Suprapubic skin (tissue), 4 donors: ENCODE data around the gene C1orf94. TPM values are rescaled to one million over a fixed set of nuclear protein-coding genes. Genes with fewer than 3 reads are reported as not detected.

ENCODE experiments used
- DNase-seq, 2 donors: peaks; one replicate each; pipeline ENCODE4 v3.0.0-alpha.2; 2019; ENCODE audit warnings: low spot score in 2 of 2
- H3K27ac ChIP-seq: fragments of 200-600 bp; sonication (generic); one replicate; pipeline ENCODE4 v1.5.1; 2019
- H3K27me3 ChIP-seq: fragments of 200-600 bp; sonication (generic); one replicate; pipeline ENCODE4 v1.5.1; 2019
- H3K36me3 ChIP-seq: fragments of 200-600 bp; sonication (generic); one replicate; pipeline ENCODE4 v1.5.1; 2019
- H3K4me1 ChIP-seq: fragments of 200-600 bp; sonication (generic); one replicate; pipeline ENCODE4 v1.5.1; 2019
- H3K4me3 ChIP-seq: fragments of 200-600 bp; sonication (generic); one replicate; pipeline ENCODE4 v1.5.1; 2019; ENCODE audit warnings: mild to moderate bottlenecking
- H3K9me3 ChIP-seq: fragments of 200-600 bp; sonication (generic); one replicate; pipeline ENCODE4 v1.5.1; 2019
- CTCF ChIP-seq, 2 donors: fragments of 200-600 bp in 1 of 2; fragments of 450-650 bp in 1 of 2; sonication (generic) in 1 of 2; IDR thresholded peaks; one replicate each; pipeline ENCODE4 v1.5.1; 2016 to 2019; ENCODE audit warnings: antibody characterized with exemption in 2 of 2, mild to moderate bottlenecking in 1 of 2, moderate library complexity in 1 of 2
- EP300 ChIP-seq: sonication (generic); formaldehyde crosslinking; IDR thresholded peaks from one replicate; pipeline ENCODE4 v1.6.1; 2017; ENCODE audit warnings: antibody characterized with exemption
- POLR2A ChIP-seq, 2 donors: fragments of 450-650 bp; IDR thresholded peaks; one replicate each; pipeline ENCODE4 v1.6.1; 2017; ENCODE audit warnings: antibody characterized with exemption in 2 of 2, mild to moderate bottlenecking in 2 of 2, moderate library complexity in 2 of 2
- POLR2AphosphoS5 ChIP-seq, 3 donors: sonication (generic); formaldehyde crosslinking; IDR thresholded peaks; one replicate each; pipeline ENCODE4 v1.6.1; 2017; ENCODE audit warnings: antibody characterized with exemption in 3 of 3
- WGBS: methylation state at CpG from one replicate; pipeline ENCODE4 v1.1.5; 2018; 5-methylcytosine and 5-hydroxymethylcytosine counted together
- total RNA-seq, 4 donors: library from RNA; depleted of rRNA; stranded (reverse); fragments of >200 nt; gene quantifications; one replicate each; pipeline ENCODE4 v1.1.0, GENCODE V29; 2016

Gene C1orf94
- total RNA-seq, 4 donors from 2014 or later, result not detected

GRCh38 chr1:34199927-34200326 is 23.2 kb downstream of the C1orf94 start:
- peaks cover 6% of the 10 kb centered on the region for H3K27me3 ChIP-seq
- H3K4me3 ChIP-seq, result no peak overlapping the region
- TF ChIP-seq POLR2AphosphoS5 (IDR thresholded peaks at IDR 0.05) (no peak), CTCF (IDR thresholded peaks at IDR 0.05) (no peak), EP300 (no peak), POLR2A (IDR thresholded peaks at IDR 0.05) (no peak)
- H3K36me3 ChIP-seq, result no peaks in the 10 kb centered on the region
- no peak overlapping the region for H3K27ac ChIP-seq
- no peaks in the 10 kb centered on the region for H3K4me1 ChIP-seq
- no peak for DNase-seq
- WGBS, result 94% methylated on average over 1 of the region's 1 CpG
- no peaks in the 10 kb centered on the region for H3K9me3 ChIP-seq

- no peak for DNase-seq
- Histone ChIP-seq H3K9me3 (no peaks in the 10 kb centered on the region), H3K27ac (no peak overlapping the region), H3K4me3 (no peak overlapping the region), H3K27me3 (peaks cover 22% of the 10 kb centered on the region), H3K36me3 (no peaks in the 10 kb centered on the region), H3K4me1 (no peaks in the 10 kb centered on the region)
- TF ChIP-seq CTCF (IDR thresholded peaks at IDR 0.05), result no peak
- TF ChIP-seq POLR2AphosphoS5 (IDR thresholded peaks at IDR 0.05), result no peak
- no peak for TF ChIP-seq EP300
- TF ChIP-seq POLR2A (IDR thresholded peaks at IDR 0.05), result no peak
- 90% methylated on average over 4 of the region's 4 CpGs for WGBS
These were observed 36.0 kb downstream of the C1orf94 start for GRCh38 chr1:34212673-34213072.

- Histone ChIP-seq H3K27ac (no peak overlapping the region), H3K36me3 (no peaks in the 10 kb centered on the region), H3K9me3 (no peaks in the 10 kb centered on the region), H3K27me3 (peaks cover 17% of the 10 kb centered on the region), H3K4me3 (no peak overlapping the region), H3K4me1 (no peaks in the 10 kb centered on the region)
- TF ChIP-seq POLR2AphosphoS5 (IDR thresholded peaks at IDR 0.05), result no peak
- 14% methylated on average over 3 of the region's 3 CpGs for WGBS
- DNase-seq, result no peak
These were observed 37.2 kb downstream of the C1orf94 start for GRCh38 chr1:34213956-34214355.

- Histone ChIP-seq H3K4me3 (no peak overlapping the region), H3K4me1 (no peaks in the 10 kb centered on the region), H3K27me3 (peaks cover 10% of the 10 kb centered on the region), H3K27ac (no peak overlapping the region), H3K9me3 (no peaks in the 10 kb centered on the region), H3K36me3 (no peaks in the 10 kb centered on the region)
- 50% methylated on average over 1 of the region's 1 CpG for WGBS
- TF ChIP-seq CTCF (IDR thresholded peaks at IDR 0.05) (no peak), POLR2AphosphoS5 (IDR thresholded peaks at IDR 0.05) (no peak), POLR2A (IDR thresholded peaks at IDR 0.05) (no peak), EP300 (no peak)
- DNase-seq, result no peak
These were observed 54.7 kb downstream of the C1orf94 start for GRCh38 chr1:34231441-34231840.

GRCh38 chr1:34235594-34235993 is 58.9 kb downstream of the C1orf94 start:
- 100% methylated on average over 1 of the region's 2 CpGs for WGBS

More at GRCh38 chr1:34235594-34235993, 58.9 kb downstream of the C1orf94 start:
- Histone ChIP-seq H3K27me3 (peaks cover 26% of the 10 kb centered on the region), H3K9me3 (no peaks in the 10 kb centered on the region), H3K4me3 (no peak overlapping the region), H3K4me1 (no peaks in the 10 kb centered on the region), H3K36me3 (no peaks in the 10 kb centered on the region), H3K27ac (no peak overlapping the region)
- no peak for DNase-seq
- TF ChIP-seq POLR2A (IDR thresholded peaks at IDR 0.05) (no peak), POLR2AphosphoS5 (IDR thresholded peaks at IDR 0.05) (no peak), CTCF (IDR thresholded peaks at IDR 0.05) (no peak), EP300 (no peak)
